ENCODE results near the gene SH3RF3.

GRCh38 chr2:109153005-109153784, 24.2 kb downstream of the SH3RF3 start:
- TF ChIP-seq POLR2A (IDR thresholded peaks at IDR 0.05), result no peak
- TF ChIP-seq CTCF (IDR thresholded peaks at IDR 0.05 in 4 of 5, conservative IDR thresholded peaks at IDR 0.05 in 1 of 5), result no peak
